Measurements from ENCODE around the gene CHCHD3.
"Not testable (repeated sequence)": the region's sequence is repeated elsewhere in the genome, so short reads cannot be mapped to it uniquely, and the experiment has no call there.

The CHCHD3 gene

DNA sequence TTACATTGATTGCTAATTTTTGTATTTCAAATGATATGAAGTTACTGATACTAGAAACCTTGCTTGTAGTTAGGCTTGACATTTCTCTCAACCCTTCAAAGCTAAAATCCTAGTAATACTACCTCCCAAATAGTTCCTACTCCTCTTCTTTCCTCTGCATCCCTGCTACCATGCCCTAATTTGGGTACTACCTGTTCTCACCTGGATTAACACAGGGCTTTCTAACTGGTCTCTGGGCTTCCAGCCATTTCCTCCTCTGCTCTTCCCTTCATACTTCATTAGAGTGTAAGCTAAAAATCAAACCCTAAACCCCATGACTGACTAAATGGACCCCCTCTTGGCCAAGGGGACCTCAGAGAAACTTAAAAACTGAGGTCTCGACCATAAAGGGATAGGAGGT is 112.4 kb downstream of the CHCHD3 start:
- DNase-seq (ENCODE audit: extremely low read depth, low read depth): no peak
- TF ChIP-seq, protein P1, sequence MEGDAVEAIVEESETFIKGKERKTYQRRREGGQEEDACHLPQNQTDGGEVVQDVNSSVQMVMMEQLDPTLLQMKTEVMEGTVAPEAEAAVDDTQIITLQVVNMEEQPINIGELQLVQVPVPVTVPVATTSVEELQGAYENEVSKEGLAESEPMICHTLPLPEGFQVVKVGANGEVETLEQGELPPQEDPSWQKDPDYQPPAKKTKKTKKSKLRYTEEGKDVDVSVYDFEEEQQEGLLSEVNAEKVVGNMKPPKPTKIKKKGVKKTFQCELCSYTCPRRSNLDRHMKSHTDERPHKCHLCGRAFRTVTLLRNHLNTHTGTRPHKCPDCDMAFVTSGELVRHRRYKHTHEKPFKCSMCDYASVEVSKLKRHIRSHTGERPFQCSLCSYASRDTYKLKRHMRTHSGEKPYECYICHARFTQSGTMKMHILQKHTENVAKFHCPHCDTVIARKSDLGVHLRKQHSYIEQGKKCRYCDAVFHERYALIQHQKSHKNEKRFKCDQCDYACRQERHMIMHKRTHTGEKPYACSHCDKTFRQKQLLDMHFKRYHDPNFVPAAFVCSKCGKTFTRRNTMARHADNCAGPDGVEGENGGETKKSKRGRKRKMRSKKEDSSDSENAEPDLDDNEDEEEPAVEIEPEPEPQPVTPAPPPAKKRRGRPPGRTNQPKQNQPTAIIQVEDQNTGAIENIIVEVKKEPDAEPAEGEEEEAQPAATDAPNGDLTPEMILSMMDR (IDR thresholded peaks at IDR 0.05; ENCODE audit: low read depth, low read length): no peak

DNA sequence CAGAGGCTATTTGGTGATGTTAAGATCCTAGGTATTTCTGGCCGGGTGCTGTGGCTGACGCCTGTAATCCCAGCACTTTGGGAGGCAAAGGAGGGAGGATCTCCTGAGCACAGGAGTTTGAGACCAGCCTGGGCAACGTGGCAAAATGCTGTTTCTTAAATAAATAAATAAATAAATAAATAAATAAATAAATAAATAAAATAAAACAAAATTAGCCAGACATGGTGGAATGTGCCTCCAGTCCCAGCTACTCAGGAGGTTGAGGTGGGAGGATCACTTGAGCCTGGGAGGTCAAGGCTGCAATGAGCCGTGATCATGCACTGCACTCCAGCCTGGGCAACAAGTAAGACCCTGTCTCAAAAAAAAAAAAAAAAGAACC is 114.4 kb downstream of the CHCHD3 start:
- not testable (repeated sequence) for DNase-seq (ENCODE audit: extremely low read depth, low read depth)

GRCh38 chr7:132966754-132967469 is 115.0 kb downstream of the CHCHD3 start:
- DNase-seq (ENCODE audit: extremely low read depth, low read depth): no peak
- TF ChIP-seq, protein P1 (IDR thresholded peaks at IDR 0.05; ENCODE audit: low read depth, low read length): no peak

- TF ChIP-seq, protein P1 (IDR thresholded peaks at IDR 0.05; ENCODE audit: low read depth, low read length): no peak
- no peak for DNase-seq (ENCODE audit: extremely low read depth, low read depth)
Measured at GRCh38 chr7:132965951-132966350, 115.9 kb downstream of the CHCHD3 start.

- no peak for DNase-seq (ENCODE audit: extremely low read depth, low read depth)
- TF ChIP-seq, protein P1 (IDR thresholded peaks at IDR 0.05; ENCODE audit: low read depth, low read length): no peak
Measured at GRCh38 chr7:132964876-132965275, 117.0 kb downstream of the CHCHD3 start.

- TF ChIP-seq, protein P1 (IDR thresholded peaks at IDR 0.05; ENCODE audit: low read depth, low read length): no peak
- no peak for DNase-seq (ENCODE audit: extremely low read depth, low read depth)
Measured at GRCh38 chr7:132959891-132960290, 122.0 kb downstream of the CHCHD3 start.

DNA sequence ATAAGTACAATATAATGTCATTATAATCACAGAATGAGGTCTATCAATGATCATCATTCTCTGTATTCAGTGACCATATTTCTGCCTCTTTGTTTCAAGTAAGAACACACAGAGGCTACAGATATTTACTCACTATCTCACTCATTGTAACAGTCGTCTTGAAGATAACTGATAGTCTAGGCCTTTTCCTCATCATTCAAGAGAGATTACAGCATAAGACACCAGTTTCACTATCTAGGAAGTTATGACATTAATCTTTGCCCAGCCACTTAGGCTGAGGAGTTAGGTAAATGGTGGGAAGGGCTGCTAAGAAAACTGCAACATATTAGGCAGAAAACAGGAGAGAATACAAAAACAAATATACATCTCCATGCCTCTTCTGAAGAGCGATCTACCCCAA is 125.3 kb downstream of the CHCHD3 start:
- TF ChIP-seq, protein P1 (IDR thresholded peaks at IDR 0.05; ENCODE audit: low read depth, low read length): no peak
- no peak for DNase-seq (ENCODE audit: extremely low read depth, low read depth)

DNA sequence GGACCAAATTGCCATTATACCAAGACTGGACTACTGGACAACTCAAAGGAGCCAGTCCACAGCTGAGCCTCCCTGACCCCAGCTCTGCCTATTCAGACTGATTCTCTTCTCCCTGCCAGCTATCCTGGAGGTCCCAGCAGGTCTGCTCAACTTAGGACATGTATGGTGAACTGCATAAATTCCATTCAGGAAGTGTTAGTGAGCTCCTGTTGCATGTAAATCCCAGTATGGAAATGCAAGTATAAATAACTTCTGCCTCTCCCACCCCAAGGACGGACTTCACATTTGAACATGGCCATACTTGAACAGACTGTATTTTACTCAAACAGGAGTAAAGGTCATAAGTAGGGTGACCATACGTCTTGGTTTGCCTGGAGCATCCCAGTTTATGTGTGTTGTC is 128.4 kb downstream of the CHCHD3 start:
- DNase-seq (ENCODE audit: extremely low read depth, low read depth): no peak
- TF ChIP-seq, protein P1 (IDR thresholded peaks at IDR 0.05; ENCODE audit: low read depth, low read length): no peak

Measured in AG09319 (cell line).